Measurements from ENCODE around the gene ASCC3.

Gene ASCC3

GRCh38 chr6:100566563-100566962, 314.6 kb downstream of the ASCC3 start:
- no peak for DNase-seq

- no peak for DNase-seq
Measured at GRCh38 chr6:100565439-100566104, 315.6 kb downstream of the ASCC3 start.

- no peak for DNase-seq
Measured at GRCh38 chr6:100559859-100560258, 321.3 kb downstream of the ASCC3 start.

- no peak for DNase-seq
Measured at GRCh38 chr6:100554228-100554627, 326.9 kb downstream of the ASCC3 start.

- DNase-seq, result no peak
Measured at GRCh38 chr6:100553243-100553642, 327.9 kb downstream of the ASCC3 start.

GRCh38 chr6:100549406-100550167, 331.5 kb downstream of the ASCC3 start:
- no peak for DNase-seq

- DNase-seq, result no peak
Measured at GRCh38 chr6:100538086-100538485, 343.0 kb downstream of the ASCC3 start.

- no peak for DNase-seq
Measured at GRCh38 chr6:100518588-100518987, 362.5 kb downstream of the ASCC3 start.

- no peak for DNase-seq
Measured at GRCh38 chr6:100517633-100518032, 363.5 kb downstream of the ASCC3 start.

GRCh38 chr6:100517106-100517505, 364.0 kb downstream of the ASCC3 start:
- no peak for DNase-seq

- DNase-seq, result no peak
Measured at GRCh38 chr6:100514660-100515059, 366.5 kb downstream of the ASCC3 start.

GRCh38 chr6:100512203-100512862, 368.8 kb downstream of the ASCC3 start:
- no peak for DNase-seq

- no peak for DNase-seq
Measured at GRCh38 chr6:100509101-100509500, 372.0 kb downstream of the ASCC3 start.

- DNase-seq, result no peak
Measured at GRCh38 chr6:100506651-100507050, 374.5 kb downstream of the ASCC3 start.

GRCh38 chr6:100504786-100505737, 376.1 kb downstream of the ASCC3 start:
- no peak for DNase-seq

- no peak for DNase-seq
Measured at GRCh38 chr6:100503043-100503705, 378.0 kb downstream of the ASCC3 start.

- no peak for DNase-seq
Measured at GRCh38 chr6:100493206-100493888, 387.8 kb downstream of the ASCC3 start.

- no peak for DNase-seq
Measured at GRCh38 chr6:100491952-100492670, 389.0 kb downstream of the ASCC3 start.

- DNase-seq, result no peak
Measured at GRCh38 chr6:100490065-100490464, 391.1 kb downstream of the ASCC3 start.

- no peak for DNase-seq
Measured at GRCh38 chr6:100488244-100488643, 392.9 kb downstream of the ASCC3 start.

- DNase-seq, result no peak
Measured at GRCh38 chr6:100487638-100488037, 393.5 kb downstream of the ASCC3 start.
